ENCODE data around the gene DLX5. TPM values are rescaled to one million over a fixed set of nuclear protein-coding genes. Genes with fewer than 3 reads are reported as not detected.

DLX5 gene
- total and polyA plus RNA-seq, 2 of the 4 experiments (the other 2 are of a cell fraction): not detected

DNA sequence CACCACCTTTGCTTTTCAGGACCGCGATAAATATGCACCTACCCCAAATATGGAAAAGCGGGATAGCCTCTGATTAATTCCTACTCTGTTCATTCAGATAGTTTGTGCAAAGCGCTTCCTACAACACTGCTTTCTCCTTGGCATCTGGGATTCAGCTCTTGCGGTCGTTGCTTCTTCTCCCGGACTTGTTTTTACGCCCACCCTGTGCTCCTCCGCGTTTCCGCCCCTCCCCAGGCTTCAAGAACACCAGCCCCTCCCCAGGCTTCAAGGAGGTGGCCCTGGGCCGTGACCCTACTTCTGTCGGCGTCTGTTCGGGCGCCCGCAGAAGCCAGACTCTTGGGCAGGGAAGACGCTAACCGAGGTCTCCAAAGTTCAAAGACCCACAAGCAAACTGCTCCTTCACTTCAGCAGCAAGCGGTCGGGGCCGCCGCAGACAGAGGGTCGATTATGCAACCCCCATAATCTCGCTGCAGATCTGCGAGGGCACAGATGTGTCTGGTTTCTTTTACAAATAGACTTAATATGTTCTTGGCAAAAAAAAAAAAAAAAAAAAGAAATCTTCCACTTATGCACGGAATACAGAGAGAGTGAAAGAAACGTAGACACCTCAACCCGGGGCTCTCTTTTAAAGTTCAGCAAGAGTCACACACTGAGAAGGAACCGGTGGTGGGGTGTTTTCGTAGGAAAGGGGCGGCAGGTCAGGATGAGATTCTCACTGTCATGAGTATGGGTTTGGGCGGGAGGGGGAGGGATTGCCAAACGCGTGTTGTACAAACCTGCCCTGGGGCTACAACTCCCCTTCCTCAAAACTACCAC is 1.9 kb downstream of the DLX5 start:
- Histone ChIP-seq H4K20me1 (ENCODE audit: insufficient read depth, low read length) (no peaks in the 10 kb centered on the region), H3K4ac (ENCODE audit: low read depth, low read length) (no peak overlapping the region), H3K14ac (replicated peaks; ENCODE audit: low read depth, low read length) (no peak overlapping the region), H3K4me1 (ENCODE audit: control insufficient read depth, insufficient read depth, low read length) (no peaks in the 10 kb centered on the region), H3K79me1 (ENCODE audit: low read depth in 1 of 2, low read length in 2 of 2) (no peaks in the 10 kb centered on the region), H3K56ac (ENCODE audit: extremely low read depth, insufficient read depth, low read length) (no peak overlapping the region), H3K36me3 (ENCODE audit: control insufficient read depth, insufficient read depth, low read length) (no peaks in the 10 kb centered on the region), H3K9me1 (ENCODE audit: insufficient read depth, low read length) (no peaks in the 10 kb centered on the region), H2AK9ac (replicated peaks; ENCODE audit: low read depth, low read length, poor library complexity) (no peak overlapping the region), H2BK120ac (ENCODE audit: low read depth, low read length) (no peak overlapping the region), H2BK5ac (ENCODE audit: low read depth, low read length, poor library complexity, severe bottlenecking) (no peak overlapping the region), H3K27ac (ENCODE audit: insufficient read depth, low read length) (no peak overlapping the region), H3K23ac (ENCODE audit: low read depth, low read length) (no peak overlapping the region), H2BK20ac (ENCODE audit: low read depth, low read length) (no peak overlapping the region), H2BK15ac (ENCODE audit: low read depth, low read length) (no peak overlapping the region), H3K18ac (ENCODE audit: low read depth, low read length) (no peak overlapping the region), H3K27me3 (ENCODE audit: control insufficient read depth, insufficient read depth, low read length) (peaks cover 80% of the 10 kb centered on the region), H2AFZ (replicated peaks; ENCODE audit: low read length, poor library complexity) (no peak overlapping the region), H4K91ac (ENCODE audit: insufficient read depth, low read depth, low read length) (no peak overlapping the region), H3K4me2 (ENCODE audit: low read depth, low read length) (no peak overlapping the region), H3K4me3 (ENCODE audit: insufficient read depth, low read depth, low read length) (no peak overlapping the region), H3K9me3 (ENCODE audit: control insufficient read depth, insufficient read depth, low read length) (peaks cover 7% of the 10 kb centered on the region), H4K8ac (ENCODE audit: low read depth in 2 of 2, low read length in 2 of 2) (no peak overlapping the region), H2AK5ac (ENCODE audit: low read depth, low read length) (no peak overlapping the region), H4K5ac (ENCODE audit: low read depth, low read length) (no peak overlapping the region), H3K9ac (ENCODE audit: low read depth, low read length) (no peak overlapping the region)
- dilution Hi-C loops (cut with HindIII; ENCODE audit: low sequenced_read_pairs, unreplicated experiment) (no loop called here), in situ Hi-C loops (cut with MboI; ENCODE audit: low sequenced_read_pairs) (loop anchor here (10.0 kb wide), 1 partner anchor 948 kb away; no protein-coding TSS in a partner anchor), intact Hi-C loops (cut with micrococcal nuclease) (no loop called here)
- POLR2A ChIA-PET (ENCODE audit: unreplicated experiment): no interaction called here
- no TSS peak for BruUV-seq (replicated peaks)
- no peak for TF ChIP-seq MAZ (IDR thresholded peaks at IDR 0.05; ENCODE audit: borderline replicate concordance, low read depth, low read length)
- no peak for TF ChIP-seq NFE2L2 (IDR thresholded peaks at IDR 0.05; ENCODE audit: low read depth, low read length)
- no peak for TF ChIP-seq CHD1 (IDR thresholded peaks at IDR 0.05; ENCODE audit: low read depth, low read length)
- TF ChIP-seq BHLHE40 (IDR thresholded peaks at IDR 0.05; ENCODE audit: low read depth, low read length): no peak
- no peak for TF ChIP-seq MAFK (IDR thresholded peaks at IDR 0.05; ENCODE audit: low read depth, low read length)
- no peak for TF ChIP-seq CEBPB (IDR thresholded peaks at IDR 0.05; ENCODE audit: low read depth, low read length)
- TF ChIP-seq POLR2A (IDR thresholded peaks at IDR 0.05; ENCODE audit: low read depth, low read length): no peak
- TF ChIP-seq ELK1 (IDR thresholded peaks at IDR 0.05; ENCODE audit: borderline replicate concordance, low read depth, low read length): no peak
- no peak for TF ChIP-seq RFX5 (IDR thresholded peaks at IDR 0.05; ENCODE audit: low read depth, low read length)
- TF ChIP-seq CTCF (conservative IDR thresholded peaks at IDR 0.05; ENCODE audit: low read depth, low read length): no peak
- no peak for TF ChIP-seq FOS (IDR thresholded peaks at IDR 0.05; ENCODE audit: low read depth, low read length)
- TF ChIP-seq RAD21 (IDR thresholded peaks at IDR 0.05; ENCODE audit: low read length): no peak
- ATAC-seq (ENCODE audit: low read depth): no peak
- no peak for DNase-seq
- CTCF ChIA-PET: no interaction called here
- 8% methylated on average over 16 of the region's 35 CpGs; no CpG with 5 or more reads in 1 of the 2 experiments for WGBS, 2 experiments (ENCODE audit: extremely low coverage in 2 of 2, insufficient read length in 1 of 2)

Data from IMR-90 (cell line).